ENCODE measurements around the gene ZNF334. TPM values are rescaled to one million over a fixed set of nuclear protein-coding genes. Genes with fewer than 3 reads are reported as not detected.

The ZNF334 gene
- total RNA-seq, 6 experiments from 2014 or later = 0.55 to 2.8 (median 1.3) TPM

DNA sequence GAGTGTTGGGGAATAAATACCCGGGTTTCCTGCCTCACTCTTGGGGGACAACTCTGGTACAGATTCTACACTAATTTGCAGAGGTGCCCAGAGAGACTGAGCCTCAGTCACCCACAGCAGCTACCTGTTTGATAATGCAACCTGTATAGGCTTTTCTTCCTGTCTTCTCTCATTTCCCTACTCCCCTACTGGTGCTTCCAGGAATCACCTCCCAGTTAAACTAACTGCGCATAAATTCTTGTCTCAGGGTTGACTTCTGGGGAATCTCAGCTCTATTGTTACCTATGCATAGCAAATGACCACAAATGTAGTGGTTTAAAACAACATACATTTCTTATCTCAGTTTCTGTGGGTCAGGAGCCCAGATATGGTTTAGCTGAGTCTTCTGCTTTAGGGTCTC, 25.8 kb upstream of the ZNF334 start:
- intact Hi-C loops (cut with DNase I) = no loop called here
- 48% methylated on average over 2 of the region's 2 CpGs for WGBS (ENCODE audit: insufficient coverage, low coverage, low lambda C conversion rate, missing lambda C conversion rate)
- TF ChIP-seq CTCF (IDR thresholded peaks at IDR 0.05) (no peak), POLR2A (IDR thresholded peaks at IDR 0.05) (no peak)
- Histone ChIP-seq H3K4me1 (no peaks in the 10 kb centered on the region), H3K36me3 (no peaks in the 10 kb centered on the region), H3K27ac (no peak overlapping the region), H3K27me3 (no peaks in the 10 kb centered on the region), H3K9me3 (no peaks in the 10 kb centered on the region), H3K4me3 (no peak overlapping the region)
- DNase-seq = no peak
- ATAC-seq = no peak

DNA sequence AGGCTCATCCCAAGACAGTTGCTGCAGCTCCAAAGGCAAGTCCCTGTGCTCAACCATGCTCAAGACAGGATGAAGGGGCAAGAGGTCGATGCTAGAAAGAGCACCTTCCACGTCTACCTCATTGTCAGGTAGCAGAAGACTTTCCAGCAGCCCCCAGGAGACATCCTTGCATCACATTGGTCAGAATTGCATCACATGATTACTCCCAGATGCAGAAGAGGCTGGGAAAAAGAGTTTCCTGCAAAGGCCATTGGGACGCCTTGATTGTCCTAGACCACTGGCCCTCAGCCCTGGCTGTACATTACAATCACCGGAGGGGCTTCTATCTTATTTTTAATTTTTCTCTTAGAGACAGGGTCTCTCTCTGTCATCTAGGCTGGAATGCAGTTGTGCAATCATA, 17.3 kb upstream of the ZNF334 start:
- no peak for TF ChIP-seq CTCF (IDR thresholded peaks at IDR 0.05)
- TF ChIP-seq POLR2A (IDR thresholded peaks at IDR 0.05) = no peak
- DNase-seq = no peak
- Histone ChIP-seq H3K27me3 (no peaks in the 10 kb centered on the region), H3K36me3 (no peaks in the 10 kb centered on the region), H3K9me3 (no peaks in the 10 kb centered on the region), H3K4me1 (no peaks in the 10 kb centered on the region), H3K4me3 (no peak overlapping the region), H3K27ac (no peak overlapping the region)
- WGBS (ENCODE audit: insufficient coverage, low coverage, low lambda C conversion rate, missing lambda C conversion rate) = 39% methylated on average over 2 of the region's 4 CpGs
- no peak for ATAC-seq
- intact Hi-C loops (cut with DNase I) = no loop called here

DNA sequence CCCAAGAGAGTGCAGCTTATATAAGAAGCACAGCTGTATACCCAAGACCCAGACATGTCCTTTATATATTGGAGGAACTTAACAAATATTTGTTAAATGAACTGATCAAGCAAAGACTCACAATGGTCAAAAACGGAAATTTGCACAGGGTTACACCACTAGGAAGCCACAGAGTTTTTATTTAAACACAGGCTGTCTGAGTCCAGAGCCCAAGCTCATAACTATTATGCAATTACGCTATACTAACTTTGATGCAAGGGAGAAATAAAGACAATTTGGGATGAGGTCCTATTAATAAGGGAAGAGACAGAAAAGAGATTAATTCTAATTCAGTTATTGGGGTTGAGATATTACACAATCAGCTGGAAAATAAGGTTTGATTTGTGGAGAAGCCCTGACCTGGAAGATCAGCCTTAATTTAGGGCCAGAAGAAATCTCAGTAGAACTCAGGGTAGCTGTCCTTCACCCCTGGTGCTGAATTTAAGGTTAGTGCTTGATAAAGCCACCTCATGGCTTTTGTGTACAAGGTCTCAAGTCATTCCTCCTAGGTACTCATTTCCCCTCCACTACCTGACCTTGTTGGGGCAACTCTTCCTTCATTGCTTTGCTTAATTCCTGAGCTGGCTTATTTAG, 10.5 kb upstream of the ZNF334 start:
- Histone ChIP-seq H3K9me3 (no peaks in the 10 kb centered on the region), H3K27ac (no peak overlapping the region), H3K4me1 (no peaks in the 10 kb centered on the region), H3K36me3 (no peaks in the 10 kb centered on the region), H3K27me3 (no peaks in the 10 kb centered on the region), H3K4me3 (no peak overlapping the region)
- ATAC-seq = no peak
- intact Hi-C loops (cut with DNase I) = no loop called here
- no peak for TF ChIP-seq CTCF (IDR thresholded peaks at IDR 0.05)
- no peak for TF ChIP-seq POLR2A (IDR thresholded peaks at IDR 0.05)
- WGBS (ENCODE audit: insufficient coverage, low coverage, low lambda C conversion rate, missing lambda C conversion rate) = 52% methylated on average over 2 of the region's 2 CpGs
- DNase-seq = no peak

DNA sequence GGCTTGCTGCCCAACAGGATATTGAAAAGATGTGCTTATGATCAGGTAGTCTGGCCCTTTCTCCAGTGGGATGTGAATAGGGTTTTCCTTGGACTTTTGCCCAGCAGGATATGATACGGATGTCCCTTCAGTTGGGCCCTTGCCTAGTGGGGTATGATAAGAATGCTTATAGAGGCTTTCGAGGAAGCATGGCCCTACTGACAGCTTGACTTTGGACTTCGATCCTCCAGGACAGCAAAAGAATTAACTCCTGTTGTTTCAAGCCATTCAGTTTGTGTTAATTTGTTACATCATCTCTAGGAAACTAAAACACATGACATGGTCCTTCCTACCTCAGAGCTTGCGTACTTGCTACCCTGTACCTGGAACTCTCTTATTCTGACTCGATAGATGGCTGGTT, 9.7 kb upstream of the ZNF334 start:
- Histone ChIP-seq H3K27me3 (no peaks in the 10 kb centered on the region), H3K27ac (no peak overlapping the region), H3K9me3 (no peaks in the 10 kb centered on the region), H3K4me3 (no peak overlapping the region), H3K4me1 (no peaks in the 10 kb centered on the region), H3K36me3 (no peaks in the 10 kb centered on the region)
- WGBS (ENCODE audit: insufficient coverage, low coverage, low lambda C conversion rate, missing lambda C conversion rate) = 53% methylated on average over 2 of the region's 5 CpGs
- intact Hi-C loops (cut with DNase I) = no loop called here
- DNase-seq (no peak), ATAC-seq (no peak)
- TF ChIP-seq POLR2A (IDR thresholded peaks at IDR 0.05) (no peak), CTCF (IDR thresholded peaks at IDR 0.05) (no peak)
